Activated naive CD4-positive, alpha-beta T cell treated with anti-CD3 and anti-CD28 coated beads, Interleukin-2, amount 50 U/mL, for 24 hours (primary cell): ENCODE results near the gene LAMB3.
A peak's percentile ranks its signal among the peaks of the same experiment; 100 is the strongest.
"Not testable (repeated sequence)": the region's sequence is repeated elsewhere in the genome, so short reads cannot be mapped to it uniquely, and the experiment has no call there.

Source experiments
- H3K27ac Mint-ChIP-seq: one replicate; pipeline ENCODE4 v1.8.0; 2021; ENCODE audit warnings: mild to moderate bottlenecking, mixed read lengths
- H3K27me3 Mint-ChIP-seq: one replicate; pipeline ENCODE4 v1.8.0; 2021; ENCODE audit warnings: mixed read lengths
- H3K36me3 Mint-ChIP-seq: one replicate; pipeline ENCODE4 v1.8.0; 2021; ENCODE audit warnings: mixed read lengths
- H3K4me1 Mint-ChIP-seq: one replicate; pipeline ENCODE4 v1.8.0; 2021; ENCODE audit warnings: mixed read lengths
- H3K4me3 Mint-ChIP-seq: one replicate; pipeline ENCODE4 v1.8.0; 2021; ENCODE audit warnings: mild to moderate bottlenecking, mixed read lengths
- H3K9me3 Mint-ChIP-seq: one replicate; pipeline ENCODE4 v1.8.0; 2021; ENCODE audit warnings: mixed read lengths

LAMB3 gene

GRCh38 chr1:209652121-209652735 is at the start of gene LAMB3:
LAMB3 (minus strand) TSS chr1:209652425; CDS start chr1:209650944, 1,481 bp downstream.
- H3K27me3 Mint-ChIP-seq: no peaks in the 10 kb centered on the region
- H3K9me3 Mint-ChIP-seq: no peaks in the 10 kb centered on the region
- H3K4me1 Mint-ChIP-seq: peaks cover 10% of the 10 kb centered on the region
- H3K36me3 Mint-ChIP-seq: no peaks in the 10 kb centered on the region
- no peak within 1 kb of the TSS for H3K4me3 Mint-ChIP-seq
- H3K27ac Mint-ChIP-seq: no peak within 1 kb of the TSS

GRCh38 chr1:209700686-209701085 is 48.5 kb upstream of the LAMB3 start:
- H3K27me3 Mint-ChIP-seq, H3K36me3 Mint-ChIP-seq, H3K4me3 Mint-ChIP-seq, H3K9me3 Mint-ChIP-seq, H3K27ac Mint-ChIP-seq: not testable (repeated sequence)
- peaks cover 38% of the 10 kb centered on the region for H3K4me1 Mint-ChIP-seq

- no peak overlapping the region for H3K4me3 Mint-ChIP-seq
- H3K36me3 Mint-ChIP-seq: no peaks in the 10 kb centered on the region
- peak overlapping the region; percentile 57 for H3K27ac Mint-ChIP-seq
- H3K27me3 Mint-ChIP-seq: no peaks in the 10 kb centered on the region
- H3K4me1 Mint-ChIP-seq: peaks cover 46% of the 10 kb centered on the region
- H3K9me3 Mint-ChIP-seq: no peaks in the 10 kb centered on the region
Measured at GRCh38 chr1:209697126-209697525, 44.9 kb upstream of the LAMB3 start.

- H3K36me3 Mint-ChIP-seq: no peaks in the 10 kb centered on the region
- H3K9me3 Mint-ChIP-seq: no peaks in the 10 kb centered on the region
- peak overlapping the region; percentile 59 for H3K27ac Mint-ChIP-seq
- H3K4me3 Mint-ChIP-seq: no peak overlapping the region
- H3K27me3 Mint-ChIP-seq: no peaks in the 10 kb centered on the region
- peaks cover 48% of the 10 kb centered on the region for H3K4me1 Mint-ChIP-seq
Measured at GRCh38 chr1:209696673-209697072, 44.4 kb upstream of the LAMB3 start.

GRCh38 chr1:209692745-209693504 is 40.7 kb upstream of the LAMB3 start:
- no peak overlapping the region for H3K4me3 Mint-ChIP-seq
- peaks cover 58% of the 10 kb centered on the region for H3K4me1 Mint-ChIP-seq
- no peaks in the 10 kb centered on the region for H3K27me3 Mint-ChIP-seq
- H3K9me3 Mint-ChIP-seq: no peaks in the 10 kb centered on the region
- H3K27ac Mint-ChIP-seq: peak overlapping the region; percentile 91
- no peaks in the 10 kb centered on the region for H3K36me3 Mint-ChIP-seq

GRCh38 chr1:209692296-209692695 is 40.1 kb upstream of the LAMB3 start:
- no peak overlapping the region for H3K4me3 Mint-ChIP-seq
- no peaks in the 10 kb centered on the region for H3K27me3 Mint-ChIP-seq
- no peaks in the 10 kb centered on the region for H3K9me3 Mint-ChIP-seq
- peak overlapping the region; percentile 72 for H3K27ac Mint-ChIP-seq
- H3K36me3 Mint-ChIP-seq: no peaks in the 10 kb centered on the region
- peaks cover 60% of the 10 kb centered on the region for H3K4me1 Mint-ChIP-seq

- Mint-ChIP-seq H3K4me1 (peaks cover 62% of the 10 kb centered on the region), H3K36me3 (no peaks in the 10 kb centered on the region), H3K4me3 (no peak overlapping the region), H3K9me3 (no peaks in the 10 kb centered on the region), H3K27ac (no peak overlapping the region), H3K27me3 (no peaks in the 10 kb centered on the region)
Measured at GRCh38 chr1:209691237-209691636, 39.0 kb upstream of the LAMB3 start.

- Mint-ChIP-seq H3K36me3 (no peaks in the 10 kb centered on the region), H3K27ac (no peak overlapping the region), H3K27me3 (no peaks in the 10 kb centered on the region)
Measured at GRCh38 chr1:209689477-209689876, 37.3 kb upstream of the LAMB3 start.

GRCh38 chr1:209688746-209689234 is 36.6 kb upstream of the LAMB3 start:
- H3K4me1 Mint-ChIP-seq: peaks cover 61% of the 10 kb centered on the region
- no peaks in the 10 kb centered on the region for H3K9me3 Mint-ChIP-seq
- no peaks in the 10 kb centered on the region for H3K36me3 Mint-ChIP-seq
- H3K27ac Mint-ChIP-seq: no peak overlapping the region
- no peak overlapping the region for H3K4me3 Mint-ChIP-seq
- no peaks in the 10 kb centered on the region for H3K27me3 Mint-ChIP-seq

More at GRCh38 chr1:209689477-209689876, 37.3 kb upstream of the LAMB3 start:
- Mint-ChIP-seq H3K4me1 (peaks cover 68% of the 10 kb centered on the region), H3K9me3 (no peaks in the 10 kb centered on the region), H3K4me3 (no peak overlapping the region)

- Mint-ChIP-seq H3K27ac (no peak overlapping the region), H3K27me3 (peaks cover 2% of the 10 kb centered on the region), H3K4me1 (peaks cover 47% of the 10 kb centered on the region), H3K36me3 (no peaks in the 10 kb centered on the region), H3K9me3 (no peaks in the 10 kb centered on the region), H3K4me3 (peak overlapping the region; percentile 37)
Measured at GRCh38 chr1:209686322-209686721, 34.1 kb upstream of the LAMB3 start.

GRCh38 chr1:209685821-209686220 is 33.6 kb upstream of the LAMB3 start:
- Mint-ChIP-seq H3K36me3 (no peaks in the 10 kb centered on the region), H3K4me1 (peaks cover 47% of the 10 kb centered on the region), H3K4me3 (peak overlapping the region; percentile 37), H3K27me3 (peaks cover 5% of the 10 kb centered on the region), H3K27ac (no peak overlapping the region), H3K9me3 (no peaks in the 10 kb centered on the region)

- Mint-ChIP-seq H3K36me3 (peaks cover 2% of the 10 kb centered on the region), H3K9me3 (no peaks in the 10 kb centered on the region), H3K27me3 (peaks cover 35% of the 10 kb centered on the region), H3K4me3 (no peak overlapping the region), H3K27ac (no peak overlapping the region), H3K4me1 (peaks cover 24% of the 10 kb centered on the region)
Measured at GRCh38 chr1:209678981-209679539, 26.8 kb upstream of the LAMB3 start.

- H3K4me3 Mint-ChIP-seq: peak overlapping the region; percentile 80
- peaks cover 31% of the 10 kb centered on the region for H3K27me3 Mint-ChIP-seq
- H3K9me3 Mint-ChIP-seq: no peaks in the 10 kb centered on the region
- peaks cover 38% of the 10 kb centered on the region for H3K4me1 Mint-ChIP-seq
- H3K27ac Mint-ChIP-seq: no peak overlapping the region
- peaks cover 2% of the 10 kb centered on the region for H3K36me3 Mint-ChIP-seq
Measured at GRCh38 chr1:209675565-209676154, 23.4 kb upstream of the LAMB3 start.

- H3K4me1 Mint-ChIP-seq: peaks cover 38% of the 10 kb centered on the region
- peaks cover 2% of the 10 kb centered on the region for H3K36me3 Mint-ChIP-seq
- H3K27me3 Mint-ChIP-seq: peaks cover 31% of the 10 kb centered on the region
- H3K4me3 Mint-ChIP-seq: peak within 1 kb of the TSS; percentile 80
- peak within 1 kb of the TSS; percentile 5 for H3K27ac Mint-ChIP-seq
- no peaks in the 10 kb centered on the region for H3K9me3 Mint-ChIP-seq
Measured at GRCh38 chr1:209674957-209675564, 22.8 kb upstream of the LAMB3 start, which contains the start of gene G0S2. G0S2 (plus strand) TSS chr1:209675412; CDS start chr1:209675685, 273 bp downstream.

GRCh38 chr1:209673631-209674417 is 21.6 kb upstream of the LAMB3 start:
- no peaks in the 10 kb centered on the region for H3K9me3 Mint-ChIP-seq
- peaks cover 32% of the 10 kb centered on the region for H3K27me3 Mint-ChIP-seq
- peaks cover 2% of the 10 kb centered on the region for H3K36me3 Mint-ChIP-seq
- no peak overlapping the region for H3K27ac Mint-ChIP-seq
- peak overlapping the region; percentile 80 for H3K4me3 Mint-ChIP-seq
- H3K4me1 Mint-ChIP-seq: peaks cover 38% of the 10 kb centered on the region
